ENCODE results near the gene CNTN6.
"Not testable (repeated sequence)": the region's sequence is repeated elsewhere in the genome, so short reads cannot be mapped to it uniquely, and the experiment has no call there.

The CNTN6 gene

GRCh38 chr3:1375145-1375544, 282.3 kb downstream of the CNTN6 start:
- DNase-seq: no peak
- in situ Hi-C loops (cut with MboI; ENCODE audit: low pct_unique_long_range_greater_than_20kb, low sequenced_read_pairs): no loop called here

GRCh38 chr3:1380926-1381646, 288.3 kb downstream of the CNTN6 start:
- DNase-seq: peak; percentile 7
- in situ Hi-C loops (cut with MboI; ENCODE audit: low pct_unique_long_range_greater_than_20kb, low sequenced_read_pairs): no loop called here

GRCh38 chr3:1381647-1382036, 288.8 kb downstream of the CNTN6 start:
- DNase-seq: no peak
- in situ Hi-C loops (cut with MboI; ENCODE audit: low pct_unique_long_range_greater_than_20kb, low sequenced_read_pairs): no loop called here

GRCh38 chr3:1387396-1387905, 294.6 kb downstream of the CNTN6 start:
- DNase-seq; in situ Hi-C loops (cut with MboI; ENCODE audit: low pct_unique_long_range_greater_than_20kb, low sequenced_read_pairs): not testable (repeated sequence)

GRCh38 chr3:1394188-1394587, 301.4 kb downstream of the CNTN6 start:
- DNase-seq: no peak

GRCh38 chr3:1400571-1400970, 307.7 kb downstream of the CNTN6 start:
- in situ Hi-C loops (cut with MboI; ENCODE audit: low pct_unique_long_range_greater_than_20kb, low sequenced_read_pairs): no loop called here
- no peak for DNase-seq

More at GRCh38 chr3:1394188-1394587, 301.4 kb downstream of the CNTN6 start:
- in situ Hi-C loops (cut with MboI; ENCODE audit: low pct_unique_long_range_greater_than_20kb, low sequenced_read_pairs): no loop called here

- DNase-seq: no peak
- in situ Hi-C loops (cut with MboI; ENCODE audit: low pct_unique_long_range_greater_than_20kb, low sequenced_read_pairs): no loop called here
These were observed 311.6 kb downstream of the CNTN6 start for GRCh38 chr3:1404270-1404962.

GRCh38 chr3:1406250-1406649, 313.4 kb downstream of the CNTN6 start:
- no peak for DNase-seq
- in situ Hi-C loops (cut with MboI; ENCODE audit: low pct_unique_long_range_greater_than_20kb, low sequenced_read_pairs): no loop called here

- in situ Hi-C loops (cut with MboI; ENCODE audit: low pct_unique_long_range_greater_than_20kb, low sequenced_read_pairs): no loop called here
- DNase-seq: no peak
These were observed 328.8 kb downstream of the CNTN6 start for GRCh38 chr3:1421577-1421976.

GRCh38 chr3:1423566-1424089, 330.8 kb downstream of the CNTN6 start:
- no peak for DNase-seq
- in situ Hi-C loops (cut with MboI; ENCODE audit: low pct_unique_long_range_greater_than_20kb, low sequenced_read_pairs): no loop called here

GRCh38 chr3:1439395-1439794, 346.6 kb downstream of the CNTN6 start:
- peak; percentile 16 for DNase-seq
- in situ Hi-C loops (cut with MboI; ENCODE audit: low pct_unique_long_range_greater_than_20kb, low sequenced_read_pairs): no loop called here

- no peak for DNase-seq
- in situ Hi-C loops (cut with MboI; ENCODE audit: low pct_unique_long_range_greater_than_20kb, low sequenced_read_pairs): no loop called here
These were observed 349.4 kb downstream of the CNTN6 start for GRCh38 chr3:1442271-1442670.

GRCh38 chr3:1444195-1444594, 351.4 kb downstream of the CNTN6 start:
- no peak for DNase-seq
- in situ Hi-C loops (cut with MboI; ENCODE audit: low pct_unique_long_range_greater_than_20kb, low sequenced_read_pairs): no loop called here

GRCh38 chr3:1446531-1446930, 353.7 kb downstream of the CNTN6 start:
- DNase-seq: no peak
- in situ Hi-C loops (cut with MboI; ENCODE audit: low pct_unique_long_range_greater_than_20kb, low sequenced_read_pairs): no loop called here

GRCh38 chr3:1447452-1447851, 354.6 kb downstream of the CNTN6 start:
- DNase-seq: no peak
- in situ Hi-C loops (cut with MboI; ENCODE audit: low pct_unique_long_range_greater_than_20kb, low sequenced_read_pairs): no loop called here

- in situ Hi-C loops (cut with MboI; ENCODE audit: low pct_unique_long_range_greater_than_20kb, low sequenced_read_pairs): no loop called here
- no peak for DNase-seq
These were observed 355.6 kb downstream of the CNTN6 start for GRCh38 chr3:1448443-1448842.

Data from KBM-7 (cell line).